NCI-H1105 treated with DMSO at 0.1 percent for 48 hours (cell line): ENCODE data around the gene STAT1.
"Not testable (repeated sequence)": the region's sequence is repeated elsewhere in the genome, so short reads cannot be mapped to it uniquely, and the experiment has no call there.

Experiments
- DNase-seq: peaks from one replicate; lab custom pipeline; 2025; lab: John Stamatoyannopoulos, UW

Gene STAT1

GRCh38 chr2:190981733-190982132, 32.2 kb downstream of the STAT1 start:
- DNase-seq, result no peak

GRCh38 chr2:190981333-190981732, 32.6 kb downstream of the STAT1 start:
- DNase-seq, result no peak

GRCh38 chr2:190980630-190981209, 33.3 kb downstream of the STAT1 start:
- peak; percentile 65 for DNase-seq

GRCh38 chr2:190979906-190980629, 33.9 kb downstream of the STAT1 start:
- peak; percentile 89 for DNase-seq

- no peak for DNase-seq
These were observed 35.5 kb downstream of the STAT1 start for GRCh38 chr2:190978389-190979053.

GRCh38 chr2:190977505-190977904, 36.5 kb downstream of the STAT1 start:
- DNase-seq, result no peak

GRCh38 chr2:190976521-190976920, 37.5 kb downstream of the STAT1 start:
- no peak for DNase-seq

GRCh38 chr2:190974629-190975361, 39.2 kb downstream of the STAT1 start:
- no peak for DNase-seq

GRCh38 chr2:190973726-190974628, 40.0 kb downstream of the STAT1 start:
- DNase-seq, result no peak

- DNase-seq, result no peak
These were observed 40.7 kb downstream of the STAT1 start for GRCh38 chr2:190973262-190973661.

- no peak for DNase-seq
These were observed 41.1 kb downstream of the STAT1 start for GRCh38 chr2:190972846-190973245.

GRCh38 chr2:190972213-190972612, 41.8 kb downstream of the STAT1 start:
- no peak for DNase-seq

GRCh38 chr2:190970873-190971506, 43.0 kb downstream of the STAT1 start:
- no peak for DNase-seq

GRCh38 chr2:190970160-190970559, 43.8 kb downstream of the STAT1 start:
- no peak for DNase-seq

GRCh38 chr2:190968522-190968921, 45.4 kb downstream of the STAT1 start:
- DNase-seq, result no peak

- DNase-seq, result no peak
These were observed 48.3 kb downstream of the STAT1 start for GRCh38 chr2:190965580-190966222.

- DNase-seq, result no peak
These were observed 49.7 kb downstream of the STAT1 start for GRCh38 chr2:190964170-190964795.

GRCh38 chr2:190963088-190963487, 50.9 kb downstream of the STAT1 start:
- DNase-seq, result no peak

GRCh38 chr2:190961918-190962487, 52.0 kb downstream of the STAT1 start:
- no peak for DNase-seq

GRCh38 chr2:190961117-190961516, 52.9 kb downstream of the STAT1 start:
- DNase-seq, result not testable (repeated sequence)
